T-cell (primary cell): Measurements from ENCODE around the gene PAF1. TPM values are rescaled to one million over a fixed set of nuclear protein-coding genes. Genes with fewer than 3 reads are reported as not detected.

Source experiments
- ATAC-seq, 4 experiments: fragments of 200-7000 bp in 3 of 4; fragments of 150-1000 bp in 1 of 4; cut with Tn5 transposase; replicated peaks in 1 of 4; 1 replicate in 3 of 4; 2 replicates in 1 of 4; pipeline ENCODE4 v1.10.0; 2021; ENCODE audit warnings: moderate library complexity in 3 of 4, mild to moderate bottlenecking in 2 of 4, moderate number of reproducible peaks in 1 of 4
- CTCF ChIA-PET, 2 donors: fragments of 300-600 bp; sonication (Branson Sonifier 250); formaldehyde crosslinking; loops; one replicate each; lab custom pipeline; 2022; ENCODE audit warnings: antibody characterized with exemption in 2 of 2; lab: Charles Lee
- POLR2A ChIA-PET, 2 donors: fragments of 300-600 bp; sonication (Branson Sonifier 250); formaldehyde crosslinking; loops; one replicate each; lab custom pipeline; 2022; ENCODE audit warnings: antibody characterized with exemption in 2 of 2; lab: Charles Lee
- DNase-seq, 35 experiments: peaks; one replicate each; pipeline versions ENCODE4 v3.0.0 to v3.0.0-alpha.2; 2013 to 2023
- H3K27ac ChIP-seq: one replicate; pipeline ENCODE4 v1.5.1; 2013; ENCODE audit warnings: low read length
- H3K27me3 ChIP-seq, 2 experiments: replicated peaks in 1 of 2; 1 replicate in 1 of 2; 2 replicates in 1 of 2; pipeline versions ENCODE4 v1.6.1 to v1.7.0; 2013; ENCODE audit warnings: low read length in 1 of 2, mixed read lengths in 1 of 2; ENCODE audit not compliant: control insufficient read depth in 2 of 2, insufficient read depth in 2 of 2; ENCODE audit errors: extremely low read depth in 1 of 2
- H3K36me3 ChIP-seq, 2 donors: 1 replicate in 1 of 2; 2 replicates in 1 of 2; pipeline versions ENCODE4 v1.6.1 to v1.7.0; 2013; ENCODE audit warnings: low read length in 1 of 2; ENCODE audit not compliant: control insufficient read depth in 2 of 2, insufficient read depth in 1 of 2; ENCODE audit errors: extremely low read depth in 1 of 2
- H3K4me1 ChIP-seq, 2 experiments: 1 replicate in 1 of 2; 2 replicates in 1 of 2; pipeline versions ENCODE4 v1.6.1 to v1.7.0; 2013; ENCODE audit warnings: low read length in 2 of 2, mixed read lengths in 1 of 2; ENCODE audit not compliant: insufficient read depth in 2 of 2, control insufficient read depth in 1 of 2; ENCODE audit errors: extremely low read depth in 1 of 2
- H3K4me3 ChIP-seq, 2 donors: 1 replicate in 1 of 2; 2 replicates in 1 of 2; pipeline versions ENCODE4 v1.5.1 to v1.7.0; 2013; ENCODE audit warnings: mild to moderate bottlenecking in 2 of 2, low read length in 1 of 2, moderate library complexity in 1 of 2; ENCODE audit not compliant: control insufficient read depth in 1 of 2; ENCODE audit errors: extremely low read depth in 1 of 2
- H3K9me3 ChIP-seq: 2 replicates; pipeline ENCODE4 v1.7.0; 2013
- H3K27ac Mint-ChIP-seq, 2 donors: one replicate each; pipeline ENCODE4 v1.8.0; 2020 to 2021; ENCODE audit warnings: mild to moderate bottlenecking in 2 of 2, mixed read lengths in 2 of 2
- H3K27me3 Mint-ChIP-seq, 2 donors: one replicate each; pipeline ENCODE4 v1.8.0; 2021 to 2022; ENCODE audit warnings: mixed read lengths in 2 of 2
- H3K36me3 Mint-ChIP-seq: one replicate; pipeline ENCODE4 v1.8.0; 2021; ENCODE audit warnings: mixed read lengths
- H3K4me1 Mint-ChIP-seq, 3 donors: one replicate each; pipeline ENCODE4 v1.8.0; 2020 to 2022; ENCODE audit warnings: mixed read lengths in 3 of 3, mild to moderate bottlenecking in 1 of 3
- H3K4me3 Mint-ChIP-seq, 3 donors: one replicate each; pipeline ENCODE4 v1.8.0; 2020 to 2022; ENCODE audit warnings: mild to moderate bottlenecking in 3 of 3, mixed read lengths in 3 of 3, moderate library complexity in 3 of 3
- H3K9me3 Mint-ChIP-seq, 3 donors: one replicate each; pipeline ENCODE4 v1.8.0; 2020 to 2022; ENCODE audit warnings: mixed read lengths in 3 of 3
- WGBS: methylation state at CpG from one replicate; pipeline ENCODE4 v1.1.5; 2013; ENCODE audit warnings: missing lambda C conversion rate; ENCODE audit not compliant: insufficient coverage; 5-methylcytosine and 5-hydroxymethylcytosine counted together
- total RNA-seq, 35 experiments: library from RNA in 6 of 35; stranded (reverse) in 6 of 35; fragments of 120-200 nt in 1 of 35; gene quantifications; one replicate each; pipeline versions ENCODE4 v1.2.1 to v1.2.4 and lab custom pipeline; 2013 to 2026

The PAF1 gene
- total RNA-seq, 5 donors from 2014 or later (not counting 1 experiment from before 2014, with no cell fraction given), result 43.0 to 96.1 (median 45.9) TPM

DNA sequence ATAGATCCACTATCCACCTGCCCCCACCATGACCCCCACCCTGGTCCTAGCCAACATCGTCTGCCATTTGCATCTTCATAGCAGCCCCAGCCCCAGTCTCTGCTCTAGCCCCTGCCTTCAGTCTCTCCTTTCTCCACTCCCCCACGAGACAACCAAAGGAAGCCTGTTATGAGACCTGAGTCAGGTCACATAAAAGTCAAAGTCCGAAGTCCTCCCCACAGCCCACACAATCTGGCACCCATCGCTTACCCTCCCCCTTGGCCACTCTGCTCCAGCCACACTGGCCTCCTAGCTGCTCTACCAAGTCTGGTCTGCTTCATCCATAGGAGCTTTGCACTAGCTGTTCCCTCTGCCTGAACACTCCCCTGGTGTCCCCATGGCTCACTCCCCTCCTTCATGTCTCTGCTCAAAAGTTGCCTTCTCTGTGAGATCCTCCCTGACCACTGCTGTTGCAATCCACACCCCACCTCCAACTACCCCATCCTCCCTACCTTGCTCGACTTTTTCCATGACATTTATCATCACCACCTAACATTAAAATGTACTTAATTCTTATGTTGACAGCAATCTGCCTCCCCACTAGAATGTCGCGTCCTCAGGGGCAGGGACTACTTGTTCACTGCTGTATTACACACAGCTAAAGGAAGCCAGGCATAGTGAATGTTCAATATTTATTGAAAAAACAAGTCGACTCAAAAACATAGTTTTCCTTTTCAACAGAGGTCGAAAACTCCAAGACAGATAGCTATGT, 20.4 kb upstream of the PAF1 start:
- ATAC-seq, result no peak
- POLR2A ChIA-PET, result interaction anchor here (0.6 to 1.8 kb wide), 12 partner anchors 8 to 61 kb away, joined by 3 to 13 read pairs (median 4); partner anchors contain the start of genes MED29 (in 1 of the 2), PAF1 (in 1 of the 2) and RPS16 (in 1 of the 2)

DNA sequence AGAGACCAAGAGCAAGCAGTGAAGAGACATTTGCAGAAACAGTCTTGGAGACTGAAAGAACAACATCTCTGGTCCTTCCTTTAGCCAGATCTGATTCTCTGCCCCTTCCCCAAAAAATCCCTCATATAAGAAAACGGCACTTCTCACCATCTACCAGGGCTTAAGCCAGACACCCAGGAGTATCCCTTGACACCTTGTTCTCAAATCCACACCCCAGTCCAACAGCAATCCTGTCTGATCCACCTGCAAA, 19.9 kb upstream of the PAF1 start:
- H3K4me3 Mint-ChIP-seq, result peak overlapping the region; percentile 79 to 85 (median 83)
- ChIA-PET POLR2A (interaction anchor here (1.4 to 1.8 kb wide), 3 partner anchors 8 to 25 kb away, joined by 4 to 12 read pairs (median 9); partner anchors contain the start of gene RPS16 (in 1 of the 2)), CTCF (interaction anchor here (0.9 to 2.2 kb wide), 6 partner anchors 9 to 20 kb away, joined by 3 to 29 read pairs (median 6); partner anchors contain the start of genes MED29 (in 1 of the 2) and PAF1 (in 1 of the 2))
- Histone ChIP-seq H3K4me3 (peak overlapping the region; percentile 20 to 97), H3K27ac (peak overlapping the region; percentile 100), H3K4me1 (peaks cover 16 to 64% of the 10 kb centered on the region in 2 experiments), H3K9me3 (no peaks in the 10 kb centered on the region), H3K36me3 (peaks cover 10 to 18% of the 10 kb centered on the region in 2 donors), H3K27me3 (no peaks in the 10 kb centered on the region)
- no peak for ATAC-seq
- peaks cover 21% of the 10 kb centered on the region for H3K36me3 Mint-ChIP-seq
- no peaks in the 10 kb centered on the region for H3K9me3 Mint-ChIP-seq
- peaks cover 0 to 3% of the 10 kb centered on the region in 2 donors for H3K27me3 Mint-ChIP-seq
- H3K4me1 Mint-ChIP-seq, result peaks cover 44 to 71% (median 50%) of the 10 kb centered on the region in 3 donors
- 75% methylated on average over 1 of the region's 1 CpG for WGBS
- peak overlapping the region; percentile 93 to 94 for H3K27ac Mint-ChIP-seq
- DNase-seq, result peak in 1 of 35 experiments; percentile 51

More for the DNA sequence above, 20.4 kb upstream of the PAF1 start:
- WGBS, result 23% methylated on average over 4 of the region's 9 CpGs
- Histone ChIP-seq H3K27me3 (no peaks in the 10 kb centered on the region), H3K27ac (peak overlapping the region; percentile 100), H3K9me3 (no peaks in the 10 kb centered on the region), H3K36me3 (peaks cover 15 to 18% of the 10 kb centered on the region in 2 donors), H3K4me1 (peaks cover 14 to 59% of the 10 kb centered on the region in 2 experiments), H3K4me3 (peak overlapping the region; percentile 20 to 97)
- Mint-ChIP-seq H3K4me1 (peaks cover 39 to 67% (median 45%) of the 10 kb centered on the region in 3 donors), H3K9me3 (no peaks in the 10 kb centered on the region), H3K27me3 (peaks cover 0 to 3% of the 10 kb centered on the region in 2 donors), H3K4me3 (peak overlapping the region; percentile 79 to 85 (median 83)), H3K36me3 (peaks cover 21% of the 10 kb centered on the region), H3K27ac (peak overlapping the region; percentile 93 to 94)
- peak in 8 of 35 experiments; percentile 15 to 53 (median 36) for DNase-seq
- CTCF ChIA-PET, result interaction anchor here (0.6 to 2.2 kb wide), 11 partner anchors 10 to 58 kb away, joined by 3 to 29 read pairs (median 4); partner anchors contain the start of genes MED29 (in 1 of the 2), PAF1 (in 1 of the 2) and RPS16 (in 1 of the 2)

DNA sequence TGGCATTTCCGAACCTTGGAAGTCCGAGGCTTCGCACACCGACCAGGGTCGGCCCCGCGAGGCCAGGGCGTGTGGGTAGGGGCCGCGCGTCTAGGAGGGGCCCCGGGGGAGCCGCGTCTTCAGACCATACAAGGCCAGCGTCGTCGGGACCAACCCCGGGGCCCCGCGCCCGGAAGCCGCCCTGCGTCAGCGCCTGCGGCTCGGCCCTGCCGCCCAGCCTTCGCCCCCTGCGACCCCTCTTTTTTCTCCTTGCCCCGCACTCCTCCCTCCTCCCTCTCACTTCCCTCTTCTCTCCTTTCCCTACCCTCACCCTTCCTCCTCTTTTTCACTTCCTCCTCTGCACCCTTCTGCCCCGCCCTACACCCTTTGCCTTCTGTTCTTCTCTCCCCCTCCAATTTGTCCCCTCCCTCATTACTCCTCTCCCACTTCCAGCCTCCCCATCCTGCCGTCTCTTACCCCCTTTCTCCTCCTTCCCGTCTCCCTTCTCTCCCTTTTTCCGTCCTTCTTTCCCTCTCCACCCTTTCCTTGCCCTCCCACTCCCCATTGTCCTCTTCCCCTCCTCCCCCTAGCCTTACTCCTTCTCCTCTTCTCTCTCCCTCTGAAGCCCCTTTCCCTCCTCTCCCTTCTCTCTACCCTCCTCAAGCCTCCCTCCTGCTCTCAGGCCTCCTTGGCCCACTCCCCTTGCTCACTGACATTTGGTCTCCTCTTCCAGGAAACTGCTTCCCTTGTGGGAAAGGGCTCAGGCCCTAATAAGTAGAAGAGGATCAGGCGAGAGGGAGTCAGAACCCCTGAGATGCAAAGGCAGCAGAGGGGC, 19.3 kb upstream of the PAF1 start:
- ChIA-PET POLR2A (no interaction called here), CTCF (no interaction called here)
- Mint-ChIP-seq H3K4me3 (peak overlapping the region; percentile 79 to 85 (median 83)), H3K4me1 (peaks cover 49 to 70% (median 55%) of the 10 kb centered on the region in 3 donors), H3K9me3 (no peaks in the 10 kb centered on the region), H3K36me3 (peaks cover 21% of the 10 kb centered on the region), H3K27me3 (peaks cover 0 to 3% of the 10 kb centered on the region in 2 donors), H3K27ac (peak overlapping the region; percentile 93 to 94)
- peaks cover 9 to 18% of the 10 kb centered on the region in 2 donors for H3K36me3 ChIP-seq
- DNase-seq (peak in 34 of 35 experiments; percentile 47 to 85 (median 68)), ATAC-seq (peak; percentile 9 to 23 (median 16))
- no peaks in the 10 kb centered on the region for H3K9me3 ChIP-seq
- WGBS, result 2% methylated on average over 30 of the region's 35 CpGs
- H3K4me3 ChIP-seq, result peak overlapping the region; percentile 71 to 97
- no peaks in the 10 kb centered on the region for H3K27me3 ChIP-seq
- H3K4me1 ChIP-seq, result peaks cover 22 to 69% of the 10 kb centered on the region in 2 experiments
- H3K27ac ChIP-seq, result peak overlapping the region; percentile 100

DNA sequence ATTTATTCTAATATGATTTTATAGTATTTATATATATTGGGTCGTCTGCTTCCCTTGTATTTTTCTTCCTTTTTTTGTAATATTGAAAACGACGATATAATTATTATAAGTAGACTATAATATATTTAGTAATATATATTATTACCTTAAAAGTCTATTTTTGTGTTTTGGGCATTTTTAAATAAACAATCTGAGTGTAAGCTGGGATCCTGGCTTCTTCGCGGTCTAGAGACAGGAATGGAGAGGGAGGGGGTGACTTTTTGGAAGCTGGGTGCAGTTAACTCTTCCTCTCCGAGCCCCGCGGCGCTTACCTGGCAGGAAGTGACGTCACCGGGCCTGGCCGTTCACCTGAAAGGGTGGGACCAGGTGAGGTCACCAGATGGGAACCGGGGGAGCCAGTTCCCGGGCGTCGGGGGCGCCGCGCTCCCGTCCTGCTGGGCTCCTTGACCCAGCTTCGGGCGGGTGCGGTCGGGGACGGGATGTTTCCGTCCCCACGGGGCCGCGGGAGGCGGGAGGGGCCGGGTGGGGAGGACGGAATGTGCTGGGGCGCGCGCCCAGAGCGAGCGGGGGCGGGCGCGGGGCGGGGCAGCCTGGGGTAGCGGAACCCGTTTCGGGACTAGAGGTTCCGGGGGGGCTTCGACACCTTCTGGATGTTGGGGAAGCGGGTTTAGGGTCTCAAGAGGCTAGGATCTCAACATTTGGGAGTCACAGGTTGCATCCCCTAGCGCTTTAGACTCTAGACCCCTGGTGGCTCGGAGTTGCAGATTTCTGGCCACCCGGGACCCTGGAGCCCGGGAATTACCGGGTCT, 18.5 kb upstream of the PAF1 start:
- ATAC-seq (peak in 1 of 4 experiments; percentile 7), DNase-seq (peak; percentile 69 to 92 (median 81))
- H3K4me1 Mint-ChIP-seq, result peaks cover 55 to 67% (median 57%) of the 10 kb centered on the region in 3 donors
- WGBS, result under 1% methylated on average over 33 of the region's 52 CpGs
- H3K36me3 ChIP-seq, result peaks cover 5 to 18% of the 10 kb centered on the region in 2 donors
- H3K4me3 ChIP-seq, result peak overlapping the region; percentile 97
- ChIA-PET CTCF (interaction anchor here in 1 of 2 donors (2.7 kb wide), 1 partner anchor 12 kb away, joined by 11 read pairs; no protein-coding TSS in a partner anchor), POLR2A (interaction anchor here (0.6 to 1.2 kb wide), 7 partner anchors 8 to 301 kb away, joined by 3 to 9 read pairs (median 5); partner anchors contain the start of gene MED29 (in 1 of the 2))
- H3K27ac ChIP-seq, result peak overlapping the region; percentile 100
- H3K4me1 ChIP-seq, result peaks cover 27 to 72% of the 10 kb centered on the region in 2 experiments
- no peaks in the 10 kb centered on the region for H3K9me3 Mint-ChIP-seq
- H3K4me3 Mint-ChIP-seq, result peak overlapping the region; percentile 83 to 97 (median 85)
- peaks cover 0 to 3% of the 10 kb centered on the region in 2 donors for H3K27me3 Mint-ChIP-seq
- peak overlapping the region; percentile 95 to 98 for H3K27ac Mint-ChIP-seq
- H3K36me3 Mint-ChIP-seq, result peaks cover 19% of the 10 kb centered on the region
- no peaks in the 10 kb centered on the region for H3K27me3 ChIP-seq
- no peaks in the 10 kb centered on the region for H3K9me3 ChIP-seq

GRCh38 chr19:39408392-39409207, 17.7 kb upstream of the PAF1 start:
- peak overlapping the region; percentile 83 to 97 (median 85) for H3K4me3 Mint-ChIP-seq
- H3K27me3 ChIP-seq, result no peaks in the 10 kb centered on the region
- no peaks in the 10 kb centered on the region for H3K9me3 Mint-ChIP-seq
- peaks cover 0 to 3% of the 10 kb centered on the region in 2 donors for H3K27me3 Mint-ChIP-seq
- DNase-seq (peak in 11 of 35 experiments; percentile 11 to 67 (median 35)), ATAC-seq (no peak)
- peak overlapping the region; percentile 97 for H3K4me3 ChIP-seq
- peaks cover 16% of the 10 kb centered on the region for H3K36me3 Mint-ChIP-seq
- WGBS, result 5% methylated on average over 14 of the region's 20 CpGs
- H3K4me1 Mint-ChIP-seq, result peaks cover 52 to 64% (median 54%) of the 10 kb centered on the region in 3 donors
- H3K4me1 ChIP-seq, result peaks cover 32 to 70% of the 10 kb centered on the region in 2 experiments
- ChIA-PET POLR2A (interaction anchor here (0.6 to 1.2 kb wide), 7 partner anchors 7 to 27 kb away, joined by 3 to 6 read pairs (median 4); partner anchors contain the start of genes PAF1 (in 1 of the 2) and RPS16 (in 1 of the 2)), CTCF (interaction anchor here (0.6 to 2.7 kb wide), 2 partner anchors 10 to 11 kb away, joined by 3 to 11 read pairs; no protein-coding TSS in a partner anchor)
- no peaks in the 10 kb centered on the region for H3K9me3 ChIP-seq
- peak overlapping the region; percentile 95 to 98 for H3K27ac Mint-ChIP-seq
- H3K36me3 ChIP-seq, result peaks cover 5 to 18% of the 10 kb centered on the region in 2 donors
- H3K27ac ChIP-seq, result peak overlapping the region; percentile 100
